GM19438 (cell line): ENCODE data around the gene NINL.
A peak's percentile ranks its signal among the peaks of the same experiment; 100 is the strongest.
"Not testable (repeated sequence)": the region's sequence is repeated elsewhere in the genome, so short reads cannot be mapped to it uniquely, and the experiment has no call there.

Experiments
- ATAC-seq: cut with Tn5 transposase; IDR thresholded peaks from one replicate; pipeline ENCODE4 v1.9.1; 2021; ENCODE audit warnings: low read depth; ENCODE audit not compliant: unreplicated experiment

NINL gene

GRCh38 chr20:25584905-25585704 is at the start of gene NINL:
Gene NINL, minus strand, starts transcription at chr20:25585531. Its CDS starts 58,944 bp downstream, at chr20:25526587.
- peak; percentile 80 for ATAC-seq

GRCh38 chr20:25632940-25633790 is 47.8 kb upstream of the NINL start:
- no peak for ATAC-seq

- not testable (repeated sequence) for ATAC-seq
Observed at GRCh38 chr20:25630615-25631014, 45.3 kb upstream of the NINL start.

GRCh38 chr20:25629816-25630499 is 44.6 kb upstream of the NINL start:
- ATAC-seq: no peak

- ATAC-seq: no peak
Observed at GRCh38 chr20:25626779-25627178, 41.4 kb upstream of the NINL start.

- ATAC-seq: no peak
Observed at GRCh38 chr20:25624500-25624939, 39.2 kb upstream of the NINL start.

GRCh38 chr20:25623736-25624499 is 38.6 kb upstream of the NINL start, which contains the start of gene NANP:
Gene NANP, minus strand, starts transcription at chr20:25624014. Its CDS starts 66 bp downstream, at chr20:25623948.
- ATAC-seq: peak; percentile 83

- ATAC-seq: peak; percentile 19
Observed at GRCh38 chr20:25623225-25623735, 37.9 kb upstream of the NINL start.

GRCh38 chr20:25622450-25623224 is 37.3 kb upstream of the NINL start:
- ATAC-seq: no peak

- no peak for ATAC-seq
Observed at GRCh38 chr20:25622049-25622448, 36.7 kb upstream of the NINL start.

GRCh38 chr20:25619514-25619913 is 34.2 kb upstream of the NINL start:
- no peak for ATAC-seq

- ATAC-seq: no peak
Observed at GRCh38 chr20:25608774-25609173, 23.4 kb upstream of the NINL start.

- ATAC-seq: no peak
Observed at GRCh38 chr20:25606094-25606695, 20.9 kb upstream of the NINL start.

GRCh38 chr20:25605148-25605547 is 19.8 kb upstream of the NINL start:
- no peak for ATAC-seq

- no peak for ATAC-seq
Observed at GRCh38 chr20:25604611-25605010, 19.3 kb upstream of the NINL start.

GRCh38 chr20:25602914-25603309 is 17.6 kb upstream of the NINL start:
- not testable (repeated sequence) for ATAC-seq

- not testable (repeated sequence) for ATAC-seq
Observed at GRCh38 chr20:25602191-25602913, 17.0 kb upstream of the NINL start.

GRCh38 chr20:25601659-25602058 is 16.3 kb upstream of the NINL start:
- ATAC-seq: no peak
